ENCODE data around the gene ISX. TPM values are rescaled to one million over a fixed set of nuclear protein-coding genes. Genes with fewer than 3 reads are reported as not detected.
A peak's percentile ranks its signal among the peaks of the same experiment; 100 is the strongest.

The ISX gene
- total and polyA plus RNA-seq, 8 donors = 0.55 to 53.0 TPM; not detected in 6

DNA sequence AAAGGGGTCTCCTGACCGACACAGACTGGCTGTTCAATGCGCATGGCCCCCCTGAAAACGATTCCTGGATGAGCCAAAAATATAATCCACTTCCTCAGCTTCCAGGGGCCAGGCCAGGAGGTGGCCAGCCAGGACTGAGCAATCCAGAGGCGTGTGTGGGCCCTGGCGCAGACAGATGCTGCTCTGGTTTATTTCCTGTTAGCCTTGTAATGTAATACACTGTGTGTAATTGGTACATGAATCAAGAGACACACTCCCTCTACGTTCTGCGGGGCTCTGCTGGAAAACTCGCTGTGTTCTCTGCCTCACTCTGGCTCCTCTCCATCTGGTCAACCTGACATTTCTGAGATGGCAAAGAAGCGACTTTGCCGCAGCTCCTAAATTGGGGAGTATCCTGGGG lies 26.3 kb upstream of the ISX start:
- Histone ChIP-seq H3K27ac (no peak overlapping the region), H3K4me3 (no peak overlapping the region), H3K27me3 (peaks cover 0 to 8% (median 0%) of the 10 kb centered on the region in 3 donors), H3K4me1 (no peaks in the 10 kb centered on the region), H3K36me3 (no peaks in the 10 kb centered on the region), H3K9me3 (no peaks in the 10 kb centered on the region)
- TF ChIP-seq POLR2AphosphoS5 (IDR thresholded peaks at IDR 0.05) (no peak), EP300 (IDR thresholded peaks at IDR 0.05) (no peak), POLR2A (IDR thresholded peaks at IDR 0.05) (no peak), CTCF (IDR thresholded peaks at IDR 0.05) (no peak)
- intact Hi-C loops (cut with DNase I; ENCODE audit: low total_unique reads) = no loop called here
- WGBS, 5 donors = 53 to 72% (median 64%) methylated on average over 10 of the region's 10 CpGs
- DNase-seq = peak in 1 of 2 donors; percentile 59

DNA sequence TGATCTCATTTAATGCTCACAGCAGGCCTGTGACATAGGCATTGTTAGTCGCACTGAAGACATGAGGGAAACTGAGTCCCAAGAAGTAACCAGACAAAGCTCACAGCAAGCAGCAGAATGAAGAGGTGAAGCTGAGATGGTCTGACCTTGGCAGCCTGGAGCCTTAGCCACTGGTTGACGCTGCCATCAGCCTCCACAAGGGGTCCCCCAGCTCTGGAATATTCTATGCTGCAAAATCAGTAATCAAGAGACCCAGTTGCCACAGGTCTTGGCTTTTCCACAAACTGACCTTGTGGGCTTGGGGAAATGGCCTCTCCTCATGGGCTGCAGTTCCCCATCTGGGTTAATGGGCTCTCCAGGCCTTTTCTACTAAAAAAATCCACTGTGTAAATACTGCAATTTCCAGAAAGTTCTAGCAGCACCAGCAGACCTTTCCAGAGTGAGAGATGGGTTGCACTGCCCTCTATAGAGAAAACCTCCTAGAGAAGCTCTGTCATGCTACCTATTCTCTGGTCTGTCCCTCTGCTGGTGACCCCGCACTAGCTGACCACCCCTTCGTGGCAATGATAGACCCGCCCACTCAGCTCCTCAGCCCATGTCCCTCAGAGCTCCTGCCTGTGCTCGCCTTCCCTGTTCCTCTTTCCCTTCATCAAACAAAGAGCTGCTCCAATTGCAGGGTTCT lies 22.6 kb upstream of the ISX start:
- no peak for TF ChIP-seq EP300 (IDR thresholded peaks at IDR 0.05)
- no peak for TF ChIP-seq CTCF (IDR thresholded peaks at IDR 0.05)
- no peak for TF ChIP-seq POLR2A (IDR thresholded peaks at IDR 0.05)
- TF ChIP-seq POLR2AphosphoS5 (IDR thresholded peaks at IDR 0.05) = no peak
- WGBS, 5 donors = 67 to 79% (median 75%) methylated on average over 6 of the region's 6 CpGs
- Histone ChIP-seq H3K4me1 (no peaks in the 10 kb centered on the region), H3K9me3 (peaks cover 0 to 8% (median 7%) of the 10 kb centered on the region in 4 donors), H3K36me3 (no peaks in the 10 kb centered on the region), H3K27ac (no peak overlapping the region), H3K27me3 (peaks cover 0 to 29% (median 0%) of the 10 kb centered on the region in 3 donors), H3K4me3 (no peak overlapping the region)
- no peak for DNase-seq
- intact Hi-C loops (cut with DNase I; ENCODE audit: low total_unique reads) = no loop called here

- no peak for DNase-seq
- H3K4me1 ChIP-seq = no peaks in the 10 kb centered on the region
- H3K4me3 ChIP-seq = no peak overlapping the region
- H3K27me3 ChIP-seq = peaks cover 0 to 34% (median 0%) of the 10 kb centered on the region in 3 donors
- no peaks in the 10 kb centered on the region for H3K36me3 ChIP-seq
- H3K9me3 ChIP-seq = peaks cover 0 to 8% (median 7%) of the 10 kb centered on the region in 4 donors
- intact Hi-C loops (cut with DNase I; ENCODE audit: low total_unique reads) = no loop called here
- no peak overlapping the region for H3K27ac ChIP-seq
- 38 to 68% (median 49%) methylated on average over 2 of the region's 2 CpGs for WGBS, 5 donors
- TF ChIP-seq EP300 (IDR thresholded peaks at IDR 0.05) (no peak), CTCF (IDR thresholded peaks at IDR 0.05) (no peak), POLR2A (IDR thresholded peaks at IDR 0.05) (no peak), POLR2AphosphoS5 (IDR thresholded peaks at IDR 0.05) (no peak)
These were observed 22.0 kb upstream of the ISX start for GRCh38 chr22:35043934-35044319.

DNA sequence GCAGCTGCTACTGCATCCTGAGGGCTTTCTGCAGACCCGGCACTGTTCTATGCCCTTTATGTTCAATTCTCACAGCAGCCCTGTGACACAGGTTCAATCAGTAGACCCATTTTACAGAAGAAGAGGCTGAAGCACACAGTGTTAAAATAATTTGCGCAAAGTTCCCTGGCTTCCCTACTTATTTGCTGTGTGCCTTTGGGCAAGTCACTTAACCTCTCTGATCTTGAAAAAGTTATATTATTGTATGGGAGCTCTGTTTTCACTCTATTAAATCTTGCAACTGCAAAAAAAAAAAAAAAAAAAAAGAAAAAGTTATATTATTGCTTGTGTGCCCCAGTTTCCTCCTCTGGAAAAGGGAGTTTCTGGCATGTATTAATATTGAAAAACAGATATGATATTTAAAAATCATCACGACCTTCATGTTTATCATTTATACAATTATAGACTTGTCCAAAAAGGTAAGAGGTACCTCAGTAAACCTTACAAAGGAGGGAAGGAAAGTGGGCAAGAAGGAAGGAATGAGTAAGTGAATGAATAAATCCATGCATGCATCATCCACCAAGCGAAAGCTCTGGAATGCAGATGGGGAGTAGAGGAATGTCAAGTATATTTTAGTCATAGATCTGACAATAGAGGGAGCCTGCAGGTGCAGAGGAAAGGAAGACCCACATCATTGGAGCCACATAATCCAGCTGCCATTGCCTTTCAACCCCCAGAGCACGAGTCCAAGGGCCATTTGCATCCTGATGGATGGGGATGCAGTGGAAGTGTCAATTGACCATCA lies 21.2 kb upstream of the ISX start:
- Histone ChIP-seq H3K27ac (no peak overlapping the region), H3K4me1 (no peaks in the 10 kb centered on the region), H3K27me3 (peaks cover 0 to 41% (median 0%) of the 10 kb centered on the region in 3 donors), H3K4me3 (no peak overlapping the region), H3K36me3 (no peaks in the 10 kb centered on the region), H3K9me3 (peaks cover 0 to 8% (median 7%) of the 10 kb centered on the region in 4 donors)
- intact Hi-C loops (cut with DNase I; ENCODE audit: low total_unique reads) = no loop called here
- DNase-seq = no peak
- 72 to 79% (median 78%) methylated on average over 5 of the region's 5 CpGs for WGBS, 5 donors
- no peak for TF ChIP-seq POLR2A (IDR thresholded peaks at IDR 0.05)
- no peak for TF ChIP-seq CTCF (IDR thresholded peaks at IDR 0.05)
- TF ChIP-seq EP300 (IDR thresholded peaks at IDR 0.05) = no peak
- TF ChIP-seq POLR2AphosphoS5 (IDR thresholded peaks at IDR 0.05) = no peak

Data from stomach (tissue), 9 donors.